NCI-H774 (cell line): Measurements from ENCODE around the gene TWIST1.

Source experiments
- DNase-seq: peaks from one replicate; lab custom pipeline; 2025; lab: John Stamatoyannopoulos, UW

TWIST1 gene

GRCh38 chr7:19117091-19117869 is at the start of gene TWIST1:
Gene TWIST1 (minus strand): TSS chr7:19117636. CDS start chr7:19117321, 315 bp downstream.
- peak; percentile 51 for DNase-seq

GRCh38 chr7:19161671-19162070 is 44.2 kb upstream of the TWIST1 start:
- no peak for DNase-seq

GRCh38 chr7:19146699-19147098 is 29.3 kb upstream of the TWIST1 start:
- no peak for DNase-seq

GRCh38 chr7:19145434-19146115 is 28.1 kb upstream of the TWIST1 start:
- no peak for DNase-seq

- no peak for DNase-seq
These were observed 27.4 kb upstream of the TWIST1 start, which contains the start of gene FERD3L for GRCh38 chr7:19144661-19145433. Gene FERD3L (minus strand): TSS chr7:19145421. CDS start chr7:19145362, 59 bp downstream.

- no peak for DNase-seq
These were observed 26.6 kb upstream of the TWIST1 start for GRCh38 chr7:19143881-19144574.

GRCh38 chr7:19139706-19140327 is 22.4 kb upstream of the TWIST1 start:
- no peak for DNase-seq

- no peak for DNase-seq
These were observed 16.4 kb upstream of the TWIST1 start for GRCh38 chr7:19133886-19134285.

GRCh38 chr7:19133390-19133789 is 16.0 kb upstream of the TWIST1 start:
- DNase-seq: no peak

GRCh38 chr7:19128856-19129255 is 11.4 kb upstream of the TWIST1 start:
- DNase-seq: no peak

- peak; percentile 51 for DNase-seq
These were observed 4.6 kb upstream of the TWIST1 start for GRCh38 chr7:19121977-19122588.

GRCh38 chr7:19119870-19120486 is 2.5 kb upstream of the TWIST1 start:
- no peak for DNase-seq

- DNase-seq: no peak
These were observed 1.9 kb upstream of the TWIST1 start for GRCh38 chr7:19119372-19119771.

- DNase-seq: no peak
These were observed 1.4 kb upstream of the TWIST1 start for GRCh38 chr7:19118636-19119371.

GRCh38 chr7:19117870-19118608 is 603 bp upstream of the TWIST1 start:
- DNase-seq: no peak

- DNase-seq: peak; percentile 26
These were observed 1.0 kb downstream of the TWIST1 start for GRCh38 chr7:19116121-19117090.

GRCh38 chr7:19114551-19114855 is 2.9 kb downstream of the TWIST1 start:
- no peak for DNase-seq
